Chondrocyte (in vitro differentiated cells): Measurements from ENCODE around the gene IFITM1. TPM values are rescaled to one million over a fixed set of nuclear protein-coding genes. Genes with fewer than 3 reads are reported as not detected.
"Not testable (repeated sequence)": the region's sequence is repeated elsewhere in the genome, so short reads cannot be mapped to it uniquely, and the experiment has no call there.

Experiments
- DNase-seq: peaks from one replicate; pipeline ENCODE4 v3.0.0; 2021; ENCODE audit warnings: mixed read lengths, low spot score
- H3K27ac Mint-ChIP-seq: one replicate; pipeline ENCODE4 v1.8.0; 2021; ENCODE audit warnings: mild to moderate bottlenecking, moderate library complexity, mixed read lengths; ENCODE audit not compliant: unreplicated experiment
- H3K27me3 Mint-ChIP-seq: 2 replicates; pipeline ENCODE4 v1.8.0; 2021; ENCODE audit warnings: low read depth, mixed read lengths
- H3K36me3 Mint-ChIP-seq: 2 replicates; pipeline ENCODE4 v1.8.0; 2021; ENCODE audit warnings: low read depth, mixed read lengths
- H3K4me1 Mint-ChIP-seq: 2 replicates; pipeline ENCODE4 v1.8.0; 2021; ENCODE audit warnings: low read depth, mild to moderate bottlenecking, mixed read lengths
- H3K4me3 Mint-ChIP-seq: one replicate; pipeline ENCODE4 v1.8.0; 2021; ENCODE audit warnings: mild to moderate bottlenecking, moderate library complexity, mixed read lengths; ENCODE audit not compliant: unreplicated experiment
- H3K9me3 Mint-ChIP-seq: 2 replicates; pipeline ENCODE4 v1.8.0; 2021; ENCODE audit warnings: low read depth, mixed read lengths
- total RNA-seq: library from RNA; stranded (reverse); gene quantifications from 3 replicates; pipeline ENCODE4 v1.2.1, GENCODE V29; 2021
- TF ChIP-seq, protein P1 (sequence below): fragments of 200-600 bp; sonication (generic); IDR thresholded peaks from 2 replicates; pipeline ENCODE4 v1.5.0; 2021; ENCODE audit warnings: antibody characterized with exemption, mild to moderate bottlenecking, moderate library complexity

Gene IFITM1
- total RNA-seq, 1 donor from 2014 or later = 1.6 TPM

DNA sequence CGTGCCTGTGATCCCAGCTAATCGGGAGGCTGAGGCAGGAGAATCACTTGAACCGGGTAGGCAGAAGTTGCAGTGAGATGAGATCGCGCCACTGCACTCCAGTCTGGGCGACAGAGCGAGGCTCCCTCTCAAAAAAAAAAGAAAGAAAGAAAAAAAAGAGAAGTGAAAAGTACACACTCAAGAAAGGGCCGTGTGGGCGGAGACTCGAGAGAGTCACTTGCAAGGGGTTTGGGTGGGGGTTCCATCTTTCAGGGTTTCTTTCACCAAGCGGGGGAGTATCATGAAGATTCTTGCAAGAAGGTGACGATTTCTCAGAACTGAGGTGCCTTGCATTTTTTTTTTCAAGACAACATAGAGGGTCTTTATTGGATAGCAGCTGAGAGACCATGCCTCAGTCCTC is 10.5 kb upstream of the IFITM1 start:
- TF ChIP-seq, protein P1, sequence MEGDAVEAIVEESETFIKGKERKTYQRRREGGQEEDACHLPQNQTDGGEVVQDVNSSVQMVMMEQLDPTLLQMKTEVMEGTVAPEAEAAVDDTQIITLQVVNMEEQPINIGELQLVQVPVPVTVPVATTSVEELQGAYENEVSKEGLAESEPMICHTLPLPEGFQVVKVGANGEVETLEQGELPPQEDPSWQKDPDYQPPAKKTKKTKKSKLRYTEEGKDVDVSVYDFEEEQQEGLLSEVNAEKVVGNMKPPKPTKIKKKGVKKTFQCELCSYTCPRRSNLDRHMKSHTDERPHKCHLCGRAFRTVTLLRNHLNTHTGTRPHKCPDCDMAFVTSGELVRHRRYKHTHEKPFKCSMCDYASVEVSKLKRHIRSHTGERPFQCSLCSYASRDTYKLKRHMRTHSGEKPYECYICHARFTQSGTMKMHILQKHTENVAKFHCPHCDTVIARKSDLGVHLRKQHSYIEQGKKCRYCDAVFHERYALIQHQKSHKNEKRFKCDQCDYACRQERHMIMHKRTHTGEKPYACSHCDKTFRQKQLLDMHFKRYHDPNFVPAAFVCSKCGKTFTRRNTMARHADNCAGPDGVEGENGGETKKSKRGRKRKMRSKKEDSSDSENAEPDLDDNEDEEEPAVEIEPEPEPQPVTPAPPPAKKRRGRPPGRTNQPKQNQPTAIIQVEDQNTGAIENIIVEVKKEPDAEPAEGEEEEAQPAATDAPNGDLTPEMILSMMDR = no peak
- Mint-ChIP-seq H3K36me3 (no peaks in the 10 kb centered on the region), H3K27me3 (no peaks in the 10 kb centered on the region), H3K4me1 (peaks cover 15% of the 10 kb centered on the region), H3K9me3 (no peaks in the 10 kb centered on the region), H3K27ac (no peak overlapping the region), H3K4me3 (no peak overlapping the region)
- peak; percentile 39 for DNase-seq

DNA sequence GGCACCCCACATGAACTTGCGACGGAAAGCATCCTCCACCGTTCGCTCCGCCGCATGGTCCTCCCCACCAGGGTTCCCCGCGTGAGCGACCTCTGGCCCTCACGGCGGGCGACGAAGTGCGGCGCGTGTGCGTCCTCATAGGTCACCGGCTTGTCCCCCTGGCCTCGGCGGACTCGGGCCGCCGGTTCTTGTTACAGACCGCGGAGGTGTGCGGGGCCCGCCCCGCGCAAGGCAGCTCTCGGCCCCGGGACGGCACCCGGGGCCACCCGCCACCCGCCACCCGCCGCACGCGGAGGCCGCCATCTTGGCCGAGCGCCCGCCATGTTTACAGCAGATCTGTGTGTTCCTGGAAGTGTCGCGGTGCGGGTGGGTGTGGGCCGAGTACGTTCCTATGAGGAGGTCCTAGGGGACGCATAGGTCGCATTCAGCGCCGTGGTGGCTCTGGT is 9.8 kb upstream of the IFITM1 start:
- no peaks in the 10 kb centered on the region for H3K9me3 Mint-ChIP-seq
- TF ChIP-seq, protein P1 = no peak
- no peaks in the 10 kb centered on the region for H3K36me3 Mint-ChIP-seq
- no peak overlapping the region for H3K4me3 Mint-ChIP-seq
- H3K4me1 Mint-ChIP-seq = peaks cover 23% of the 10 kb centered on the region
- H3K27ac Mint-ChIP-seq = no peak overlapping the region
- H3K27me3 Mint-ChIP-seq = no peaks in the 10 kb centered on the region
- peak; percentile 87 for DNase-seq

DNA sequence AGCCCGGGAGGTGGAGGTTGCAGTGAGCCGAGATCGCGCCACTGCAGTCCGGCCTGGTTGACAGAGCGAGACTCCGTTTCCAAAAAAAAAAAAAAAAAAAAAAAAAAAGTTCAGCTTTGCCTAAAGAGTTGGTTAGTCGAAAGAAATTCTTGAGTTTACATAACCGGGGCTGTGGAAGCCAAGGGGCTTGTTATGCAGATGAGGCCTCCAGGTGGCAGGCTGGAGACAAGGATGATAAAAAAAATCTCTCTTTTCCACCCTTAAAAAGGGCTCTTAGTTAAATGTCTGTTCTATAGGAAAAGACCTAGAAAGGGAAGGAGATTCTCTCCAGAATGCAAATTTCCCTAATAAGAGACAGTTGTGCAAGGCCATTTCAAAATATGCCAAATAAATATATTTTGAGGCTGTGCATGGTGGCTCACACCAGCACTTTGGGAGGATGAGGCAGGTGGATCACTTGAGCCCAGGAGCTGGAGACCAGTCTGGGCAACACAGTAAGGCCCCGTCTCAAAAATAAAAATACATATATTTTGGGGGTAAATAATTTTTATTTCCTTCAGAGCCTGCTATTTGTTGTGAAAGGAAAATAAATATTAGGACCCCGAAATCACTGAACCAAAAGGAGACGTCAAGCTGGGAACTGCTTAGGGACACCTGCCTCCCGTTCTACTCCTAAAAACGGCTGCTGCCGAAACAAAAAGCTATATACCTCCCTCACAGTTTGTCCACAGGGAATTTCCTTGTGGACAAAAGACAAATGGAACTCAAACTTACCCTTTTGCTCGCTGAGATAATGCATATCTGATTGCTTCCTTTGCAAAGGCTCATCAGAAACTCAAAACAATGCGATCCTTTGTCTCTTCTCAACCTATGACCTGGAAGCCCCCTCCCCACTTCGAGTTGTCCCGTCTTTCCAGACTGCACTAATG is 8.7 kb upstream of the IFITM1 start:
- Mint-ChIP-seq H3K4me1 (peaks cover 33% of the 10 kb centered on the region), H3K27me3 (no peaks in the 10 kb centered on the region), H3K4me3 (no peak overlapping the region), H3K27ac (no peak overlapping the region), H3K9me3 (no peaks in the 10 kb centered on the region), H3K36me3 (no peaks in the 10 kb centered on the region)
- TF ChIP-seq, protein P1 = peak; percentile 79
- DNase-seq = no peak

DNA sequence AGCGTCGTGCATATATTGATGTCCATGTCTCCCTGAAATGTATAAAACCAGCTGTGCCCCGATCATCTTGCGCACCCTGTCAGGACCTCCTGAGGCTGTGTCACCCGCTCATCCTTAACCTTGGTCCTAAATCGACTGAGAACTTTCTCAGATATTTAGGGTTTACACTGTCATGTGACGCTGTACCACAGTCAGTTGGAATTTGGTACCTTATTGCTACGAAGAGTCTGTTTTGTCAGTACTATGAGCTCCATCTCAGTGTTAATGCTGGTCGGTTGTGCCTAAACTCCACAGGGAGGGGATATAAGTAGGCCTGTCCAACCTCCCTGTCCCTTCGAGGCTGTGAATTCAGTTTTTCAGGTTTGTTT is 8.0 kb upstream of the IFITM1 start:
- Mint-ChIP-seq H3K4me3 (no peak overlapping the region), H3K27me3 (no peaks in the 10 kb centered on the region), H3K4me1 (peaks cover 33% of the 10 kb centered on the region), H3K27ac (no peak overlapping the region), H3K36me3 (no peaks in the 10 kb centered on the region), H3K9me3 (no peaks in the 10 kb centered on the region)
- TF ChIP-seq, protein P1 = no peak
- no peak for DNase-seq

DNA sequence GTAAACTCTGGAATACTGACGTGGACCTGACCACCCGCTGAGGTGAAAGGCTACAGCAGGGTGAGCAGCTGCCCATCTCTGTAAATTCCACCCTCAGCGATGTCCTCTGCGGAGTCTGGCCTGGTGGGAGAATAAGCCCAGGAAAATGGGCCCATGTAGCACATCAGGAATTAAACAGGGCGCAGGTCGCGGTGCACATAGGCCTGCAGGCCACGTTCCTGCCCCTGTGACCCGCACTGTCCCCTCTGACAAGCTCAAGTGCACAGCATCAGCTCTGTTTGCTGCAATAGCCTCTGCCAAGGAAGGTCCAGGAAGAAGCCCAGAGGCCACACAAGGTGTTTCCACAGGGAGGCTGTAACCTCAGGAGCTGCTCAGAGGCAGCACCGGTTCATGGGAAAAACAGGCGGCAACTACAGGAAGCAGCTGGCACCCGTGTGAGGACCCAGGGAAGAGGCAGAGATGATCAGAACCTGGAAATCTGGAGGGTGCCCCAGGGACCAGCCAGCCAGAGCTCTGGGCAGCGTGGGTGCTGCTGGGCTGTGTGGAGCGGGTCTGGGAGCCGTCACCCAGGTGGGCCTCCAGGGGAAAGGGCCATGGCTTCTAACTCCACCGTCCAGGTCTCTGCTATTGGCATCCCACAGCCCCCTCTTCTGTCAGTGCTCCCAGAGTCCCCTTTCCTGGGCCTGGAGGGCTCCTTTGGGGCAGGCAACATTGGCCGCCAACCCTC is 7.0 kb upstream of the IFITM1 start:
- H3K36me3 Mint-ChIP-seq = no peaks in the 10 kb centered on the region
- no peaks in the 10 kb centered on the region for H3K27me3 Mint-ChIP-seq
- TF ChIP-seq, protein P1 = no peak
- peaks cover 33% of the 10 kb centered on the region for H3K4me1 Mint-ChIP-seq
- DNase-seq = no peak
- no peaks in the 10 kb centered on the region for H3K9me3 Mint-ChIP-seq
- H3K27ac Mint-ChIP-seq = no peak overlapping the region
- H3K4me3 Mint-ChIP-seq = no peak overlapping the region

DNA sequence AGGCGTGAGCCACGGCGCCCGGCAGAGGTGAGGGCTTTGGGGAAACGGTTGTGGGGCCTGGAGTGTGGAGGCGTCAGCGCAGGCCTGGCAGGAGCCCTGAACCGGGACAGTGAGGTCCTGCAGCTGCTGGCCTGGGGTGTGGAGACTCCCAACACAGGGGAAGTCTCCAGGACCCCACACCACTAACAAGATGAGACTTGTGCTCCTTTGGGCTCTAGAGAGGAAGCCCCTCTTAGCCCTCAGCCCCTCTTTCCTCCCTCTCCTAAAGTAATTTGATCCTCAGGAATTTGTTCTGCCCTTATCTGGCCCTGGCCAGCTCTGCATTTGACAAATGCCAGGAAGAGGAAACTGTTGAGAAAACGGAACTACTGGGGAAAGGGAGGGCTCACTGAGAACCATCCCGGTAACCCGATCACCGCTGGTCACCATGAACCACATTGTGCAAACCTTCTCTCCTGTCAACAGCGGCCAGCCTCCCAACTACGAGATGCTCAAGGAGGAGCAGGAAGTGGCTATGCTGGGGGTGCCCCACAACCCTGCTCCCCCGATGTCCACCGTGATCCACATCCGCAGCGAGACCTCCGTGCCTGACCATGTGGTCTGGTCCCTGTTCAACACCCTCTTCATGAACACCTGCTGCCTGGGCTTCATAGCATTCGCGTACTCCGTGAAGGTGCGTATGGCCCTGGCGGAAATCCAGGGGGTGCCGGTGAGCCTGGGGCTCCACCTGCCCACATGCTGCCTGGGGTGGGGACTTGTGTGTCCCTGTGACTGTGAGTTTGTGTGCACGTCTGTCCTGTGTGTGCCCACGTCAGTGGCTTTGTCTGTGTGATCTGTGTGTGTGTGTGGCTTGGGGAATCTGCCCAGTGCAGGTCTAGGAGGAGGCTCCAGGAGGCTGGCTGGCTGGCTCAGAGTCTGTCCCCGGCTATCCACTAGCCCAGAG is 5.8 kb upstream of the IFITM1 start, which contains the start of gene IFITM2:
TSS of gene IFITM2 (plus strand) at position 51 of the 943 bp plus-strand sequence. CDS start at position 428, 377 bp downstream.
- not testable (repeated sequence) for DNase-seq

More for the DNA sequence above, 5.8 kb upstream of the IFITM1 start, which contains the start of gene IFITM2:
- not testable (repeated sequence) for H3K36me3 Mint-ChIP-seq, H3K9me3 Mint-ChIP-seq, H3K27me3 Mint-ChIP-seq
- Mint-ChIP-seq H3K27ac (peak within 1 kb of the TSS; percentile 89), H3K4me1 (peaks cover 33% of the 10 kb centered on the region), H3K4me3 (peak within 1 kb of the TSS; percentile 88)
